Adrenal gland (tissue), 12 donors: ENCODE measurements around the gene DOK7. TPM values are rescaled to one million over a fixed set of nuclear protein-coding genes. Genes with fewer than 3 reads are reported as not detected.

Experiments used
- DNase-seq, 7 donors: peaks; one replicate each; pipeline ENCODE4 v3.0.0-alpha.2; 2019 to 2020
- H3K27ac ChIP-seq, 5 donors: fragments of 200-600 bp; sonication (generic) in 4 of 5; 1 replicate in 3 of 5; 2 replicates in 2 of 5; pipeline versions ENCODE4 v1.5.1 to v1.8.0; 2016 to 2020; ENCODE audit warnings: mild to moderate bottlenecking in 1 of 5
- H3K27me3 ChIP-seq: fragments of 200-600 bp; 2 replicates; pipeline ENCODE4 v1.8.0; 2021
- H3K36me3 ChIP-seq, 2 donors: fragments of 200-600 bp; replicated peaks in 1 of 2; 1 replicate in 1 of 2; 2 replicates in 1 of 2; pipeline versions ENCODE4 v1.5.1 to v1.8.0; 2018 to 2022
- H3K4me1 ChIP-seq, 2 donors: fragments of 200-600 bp; replicated peaks in 1 of 2; 1 replicate in 1 of 2; 2 replicates in 1 of 2; pipeline versions ENCODE4 v1.5.1 to v1.8.0; 2018 to 2021
- H3K4me3 ChIP-seq, 4 donors: fragments of 200-600 bp; sonication (generic) in 3 of 4; one replicate each; pipeline ENCODE4 v1.5.1; 2016 to 2018
- H3K9me3 ChIP-seq, 3 donors: fragments of 200-600 bp; sonication (generic) in 1 of 3; replicated peaks in 1 of 3; 1 replicate in 2 of 3; 2 replicates in 1 of 3; pipeline versions ENCODE4 v1.5.1 to v1.8.0; 2016 to 2021
- POLR2A ChIP-seq, 2 donors: fragments of 450-650 bp; IDR thresholded peaks; one replicate each; pipeline ENCODE4 v1.6.1; 2017; ENCODE audit warnings: antibody characterized with exemption in 2 of 2, mild to moderate bottlenecking in 2 of 2, moderate library complexity in 1 of 2
- WGBS, 4 donors: extraction: QIAGEN DNeasy Blood & Tissue Kit in 2 of 4; methylation state at CpG; one replicate each; pipeline versions ENCODE4 v1.1.5 to v1.1.7; 2013 to 2017; 5-methylcytosine and 5-hydroxymethylcytosine counted together
- intact Hi-C, 2 donors: fragments of 100-400 bp; cut with DNase I; formaldehyde crosslinking; loops; one replicate each; pipeline versions ENCODE4 v1.14.1 to v1.15.0; 2022 to 2023
- polyA plus RNA-seq, 3 donors: library from polyadenylated mRNA; stranded (reverse); fragments of 200-250 nt in 2 of 3; fragments of 350-450 nt in 1 of 3; fragmentation: Illumina TruSeq in 1 of 3; extraction: RNeasy Lipid Tissue Mini Kit (QIAGEN cat#74804) in 1 of 3; gene quantifications; one replicate each; pipeline ENCODE4 v1.2.3, GENCODE V29; 2013 to 2014
- total RNA-seq, 9 donors: library from RNA; depleted of rRNA in 4 of 9; stranded (reverse); fragments of >200 nt in 4 of 9; fragments of 120-200 nt in 1 of 9; fragmentation: NEBNext Ultra II Directional in 1 of 9; extraction: Animal tissue kit (Norgen Biotek cat#: 25700) in 1 of 9; gene quantifications; one replicate each; pipeline versions ENCODE4 v1.1.0 to v1.2.4, GENCODE V29; 2013 to 2023
- TF ChIP-seq, protein P1 (sequence below), 6 experiments: fragments of 450-650 bp in 4 of 6; fragments of 200-600 bp in 2 of 6; sonication (generic) in 1 of 6; IDR thresholded peaks; 1 replicate in 5 of 6; 2 replicates in 1 of 6; pipeline versions ENCODE4 v1.5.1 to v1.8.0; 2016 to 2021; ENCODE audit warnings: antibody characterized with exemption in 6 of 6, mild to moderate bottlenecking in 2 of 6, moderate library complexity in 1 of 6
- donor health status: healthy with polysubstance abuse.
- donor health status: Bipolar disorder and iron deficiency.
- donor health status: DM: yes; HTN: yes; CAD: no.
- donor health status: DM: no; HTN: no; CAD: no.
- donor health status: DM: no; HTN: no; CAD: no.
- donor health status: DM: yes; HTN: yes; CAD: no.

DOK7 gene
- total and polyA plus RNA-seq, 12 donors: 0.18 to 4.2 (median 1.1) TPM; not detected in 1

DNA sequence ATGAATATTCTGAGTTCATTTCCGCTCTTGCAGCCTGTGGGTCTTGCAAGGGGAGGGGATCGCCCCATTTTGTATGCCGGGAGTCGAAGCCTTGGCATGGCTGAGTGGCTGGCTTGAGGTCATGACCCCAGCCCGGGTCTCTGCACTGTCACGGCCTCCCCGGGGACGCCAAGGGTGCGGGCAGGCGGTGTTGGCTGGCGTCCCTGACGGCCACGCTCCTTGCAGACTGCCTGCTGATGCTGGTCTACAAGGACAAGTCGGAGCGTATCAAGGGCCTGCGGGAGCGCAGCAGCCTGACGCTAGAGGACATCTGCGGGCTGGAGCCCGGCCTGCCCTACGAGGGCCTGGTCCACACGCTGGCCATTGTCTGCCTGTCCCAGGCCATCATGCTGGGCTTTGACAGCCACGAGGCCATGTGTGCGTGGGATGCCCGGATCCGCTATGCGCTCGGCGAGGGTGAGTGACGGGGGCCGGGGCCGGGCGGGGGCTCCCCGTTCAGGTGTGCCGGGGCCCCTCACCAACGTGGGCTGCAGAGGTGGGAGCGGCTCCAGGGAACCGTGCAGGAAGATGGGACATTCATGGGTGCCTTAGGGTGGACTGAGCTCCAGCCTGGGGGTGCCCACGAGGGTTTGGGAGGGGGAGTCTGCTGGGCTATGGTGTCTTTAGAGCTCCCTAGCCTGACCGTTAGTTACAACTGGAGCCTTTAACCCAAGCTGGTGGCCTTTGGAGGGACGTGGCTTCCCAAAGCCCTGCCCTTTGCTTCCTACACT lies 10.3 kb downstream of the DOK7 start:
- TF ChIP-seq, protein P1, sequence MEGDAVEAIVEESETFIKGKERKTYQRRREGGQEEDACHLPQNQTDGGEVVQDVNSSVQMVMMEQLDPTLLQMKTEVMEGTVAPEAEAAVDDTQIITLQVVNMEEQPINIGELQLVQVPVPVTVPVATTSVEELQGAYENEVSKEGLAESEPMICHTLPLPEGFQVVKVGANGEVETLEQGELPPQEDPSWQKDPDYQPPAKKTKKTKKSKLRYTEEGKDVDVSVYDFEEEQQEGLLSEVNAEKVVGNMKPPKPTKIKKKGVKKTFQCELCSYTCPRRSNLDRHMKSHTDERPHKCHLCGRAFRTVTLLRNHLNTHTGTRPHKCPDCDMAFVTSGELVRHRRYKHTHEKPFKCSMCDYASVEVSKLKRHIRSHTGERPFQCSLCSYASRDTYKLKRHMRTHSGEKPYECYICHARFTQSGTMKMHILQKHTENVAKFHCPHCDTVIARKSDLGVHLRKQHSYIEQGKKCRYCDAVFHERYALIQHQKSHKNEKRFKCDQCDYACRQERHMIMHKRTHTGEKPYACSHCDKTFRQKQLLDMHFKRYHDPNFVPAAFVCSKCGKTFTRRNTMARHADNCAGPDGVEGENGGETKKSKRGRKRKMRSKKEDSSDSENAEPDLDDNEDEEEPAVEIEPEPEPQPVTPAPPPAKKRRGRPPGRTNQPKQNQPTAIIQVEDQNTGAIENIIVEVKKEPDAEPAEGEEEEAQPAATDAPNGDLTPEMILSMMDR (IDR thresholded peaks at IDR 0.05): no peak
- no peak for TF ChIP-seq POLR2A (IDR thresholded peaks at IDR 0.05)
- no peaks in the 10 kb centered on the region for H3K27me3 ChIP-seq
- H3K4me1 ChIP-seq: no peaks in the 10 kb centered on the region
- H3K27ac ChIP-seq: no peak overlapping the region
- H3K36me3 ChIP-seq: no peaks in the 10 kb centered on the region
- no peaks in the 10 kb centered on the region for H3K9me3 ChIP-seq
- 88 to 92% (median 89%) methylated on average over 5 to 41 of the region's 41 CpGs for WGBS, 4 donors
- DNase-seq: no peak
- H3K4me3 ChIP-seq: no peak overlapping the region
- intact Hi-C loops: no loop called here

DNA sequence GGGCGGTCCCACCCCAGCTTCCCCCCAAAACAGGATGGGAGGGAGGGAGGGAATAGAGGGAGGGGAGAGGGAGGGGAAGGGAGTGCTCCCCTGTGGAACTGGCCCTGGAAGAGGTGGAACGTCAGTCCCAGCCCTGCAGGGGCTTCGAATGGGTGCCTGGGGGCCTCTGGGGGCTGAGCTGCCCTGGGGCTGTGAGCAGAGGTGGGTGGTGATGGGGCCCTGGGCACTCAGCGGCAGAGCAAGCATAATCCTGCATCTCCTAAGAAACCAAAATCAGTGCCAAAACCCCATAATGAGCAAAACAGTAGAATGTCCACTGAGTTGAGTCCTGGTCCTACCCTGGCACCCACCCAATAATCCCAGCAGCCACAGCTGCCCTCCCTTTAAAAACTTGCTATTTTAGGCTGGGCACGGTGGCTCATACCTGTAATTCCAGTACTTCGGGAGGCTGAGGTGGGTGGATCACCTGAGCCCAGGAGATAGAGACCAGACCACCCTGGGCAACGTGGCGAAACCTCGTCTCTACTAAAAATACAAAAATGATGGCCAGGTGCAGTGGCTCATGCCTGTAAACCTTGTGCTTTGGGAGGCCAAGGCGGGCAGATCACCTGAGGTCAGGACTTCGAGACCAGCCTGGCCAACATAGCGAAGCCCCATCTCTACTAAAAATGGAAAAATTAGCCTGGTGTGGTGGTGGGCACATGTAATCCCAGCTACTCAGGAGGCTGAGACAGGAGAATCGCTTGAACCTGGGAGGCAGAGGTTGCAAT lies 11.1 kb downstream of the DOK7 start:
- Histone ChIP-seq H3K9me3 (no peaks in the 10 kb centered on the region), H3K27ac (no peak overlapping the region), H3K4me1 (no peaks in the 10 kb centered on the region), H3K4me3 (no peak overlapping the region), H3K27me3 (no peaks in the 10 kb centered on the region), H3K36me3 (no peaks in the 10 kb centered on the region)
- intact Hi-C loops: no loop called here
- TF ChIP-seq, protein P1 (IDR thresholded peaks at IDR 0.05): no peak
- TF ChIP-seq POLR2A (IDR thresholded peaks at IDR 0.05): no peak
- no peak for DNase-seq
- 81 to 95% (median 86%) methylated on average over 10 to 13 of the region's 13 CpGs for whole genome bisulfite sequencing, 4 donors

DNA sequence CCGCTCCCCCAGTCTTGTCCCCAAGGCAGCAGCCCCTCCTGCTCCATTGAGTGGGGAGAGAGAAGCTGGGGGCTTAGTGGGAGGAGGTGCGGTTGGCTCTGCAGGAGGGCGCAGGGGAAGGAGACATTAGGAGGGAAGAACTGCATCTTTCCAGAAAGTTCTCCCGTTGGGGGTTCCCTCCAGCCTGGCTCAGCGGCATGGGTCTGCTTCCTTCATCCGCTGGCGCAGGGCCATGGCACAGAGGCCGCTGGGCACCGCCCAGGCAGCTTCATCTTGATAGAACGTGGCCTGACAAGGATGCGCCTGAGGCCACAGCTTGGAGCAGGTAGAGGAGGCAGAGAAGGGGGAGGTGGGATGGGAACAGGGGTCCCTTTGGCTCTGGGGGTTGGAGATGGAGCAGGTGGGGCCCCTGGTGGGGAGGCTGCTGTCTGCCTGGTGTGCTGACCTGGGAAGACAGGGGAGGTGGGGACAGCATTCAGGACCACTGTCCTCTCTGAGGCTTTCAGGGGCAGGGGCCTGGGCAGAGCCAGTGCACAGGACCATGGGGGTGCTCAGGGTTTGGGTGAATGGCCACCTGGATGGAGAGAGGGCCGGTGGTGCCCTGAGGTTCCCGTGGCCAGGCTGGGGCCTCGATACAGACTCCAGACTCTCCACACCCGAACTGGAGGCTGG lies 12.1 kb downstream of the DOK7 start:
- DNase-seq: no peak
- H3K4me1 ChIP-seq: no peaks in the 10 kb centered on the region
- intact Hi-C loops: no loop called here
- H3K9me3 ChIP-seq: no peaks in the 10 kb centered on the region
- H3K27ac ChIP-seq: no peak overlapping the region
- no peaks in the 10 kb centered on the region for H3K27me3 ChIP-seq
- no peaks in the 10 kb centered on the region for H3K36me3 ChIP-seq
- 74 to 82% (median 79%) methylated on average over 9 to 15 of the region's 15 CpGs for WGBS, 4 donors
- TF ChIP-seq, protein P1 (IDR thresholded peaks at IDR 0.05): no peak
- TF ChIP-seq POLR2A (IDR thresholded peaks at IDR 0.05): no peak
- H3K4me3 ChIP-seq: no peak overlapping the region

DNA sequence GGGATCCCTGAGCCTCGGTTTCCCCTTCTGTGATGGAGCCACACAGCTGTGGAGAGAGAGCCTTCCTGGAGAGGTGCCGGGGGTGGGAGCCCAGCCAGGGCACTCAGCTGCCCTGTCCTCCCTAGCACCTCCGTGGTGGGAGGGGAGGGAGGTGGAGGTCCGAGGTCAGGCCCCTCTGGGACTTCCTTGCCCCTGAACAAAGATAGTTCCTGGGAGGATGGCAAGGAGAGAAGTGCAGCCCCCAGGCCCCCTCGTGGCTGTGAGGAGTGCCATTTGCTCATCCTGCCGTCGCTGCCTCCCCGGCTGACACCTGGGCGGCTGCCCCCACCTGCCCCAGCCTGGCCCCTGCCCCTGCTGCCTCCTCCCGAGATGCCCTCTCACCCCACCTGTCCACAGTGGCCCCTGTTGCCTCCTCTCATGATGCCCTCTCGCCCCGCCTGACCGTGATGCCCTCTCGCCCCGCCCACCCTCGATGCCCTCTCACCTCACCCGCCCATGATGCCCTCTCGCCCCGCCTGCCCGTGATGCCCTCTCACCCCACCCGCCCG lies 12.7 kb downstream of the DOK7 start:
- TF ChIP-seq, protein P1 (IDR thresholded peaks at IDR 0.05): no peak
- no peak for TF ChIP-seq POLR2A (IDR thresholded peaks at IDR 0.05)
- H3K4me3 ChIP-seq: no peak overlapping the region
- H3K36me3 ChIP-seq: no peaks in the 10 kb centered on the region
- H3K4me1 ChIP-seq: no peaks in the 10 kb centered on the region
- H3K27me3 ChIP-seq: no peaks in the 10 kb centered on the region
- WGBS, 4 donors: 72 to 91% (median 82%) methylated on average over 15 to 22 of the region's 22 CpGs
- DNase-seq: no peak
- intact Hi-C loops: no loop called here
- no peak overlapping the region for H3K27ac ChIP-seq
- no peaks in the 10 kb centered on the region for H3K9me3 ChIP-seq
